ENCODE results near the gene GTF3C1. TPM values are rescaled to one million over a fixed set of nuclear protein-coding genes. Genes with fewer than 3 reads are reported as not detected.

The GTF3C1 gene
- total and polyA plus RNA-seq, 3 donors from 2014 or later = 85.7 to 154 (median 129) TPM

GRCh38 chr16:27558434-27558833 is 8.7 kb upstream of the GTF3C1 start:
- H3K27me3 ChIP-seq = no peaks in the 10 kb centered on the region
- 85 to 95% methylated on average over 3 of the region's 3 CpGs for WGBS, 2 donors
- no peaks in the 10 kb centered on the region for H3K36me3 ChIP-seq (ENCODE audit: low read depth, missing control alignments)
- no peaks in the 10 kb centered on the region for H3K9me3 ChIP-seq
- intact Hi-C loops (cut with DNase I; ENCODE audit: low total_unique reads) = no loop called here
- no peak for TF ChIP-seq CTCF (IDR thresholded peaks at IDR 0.05)
- TF ChIP-seq POLR2A (IDR thresholded peaks at IDR 0.05) = no peak
- no peaks in the 10 kb centered on the region for H3K4me1 ChIP-seq
- DNase-seq = no peak
- no peak overlapping the region for H3K4me3 ChIP-seq
- H3K27ac ChIP-seq = no peak overlapping the region

- DNase-seq = no peak
- TF ChIP-seq POLR2A (IDR thresholded peaks at IDR 0.05) (no peak), CTCF (IDR thresholded peaks at IDR 0.05) (no peak)
- H3K4me1 ChIP-seq = no peaks in the 10 kb centered on the region
Measured at GRCh38 chr16:27556471-27556870, 6.8 kb upstream of the GTF3C1 start.

GRCh38 chr16:27551036-27551435 is 1.3 kb upstream of the GTF3C1 start:
- no peak for TF ChIP-seq CTCF (IDR thresholded peaks at IDR 0.05)
- TF ChIP-seq POLR2A (IDR thresholded peaks at IDR 0.05) = no peak
- WGBS, 2 donors = 6 to 11% methylated on average over 1 of the region's 1 CpG
- no peak overlapping the region for H3K4me3 ChIP-seq

More at GRCh38 chr16:27556471-27556870, 6.8 kb upstream of the GTF3C1 start:
- no peaks in the 10 kb centered on the region for H3K27me3 ChIP-seq
- no peaks in the 10 kb centered on the region for H3K36me3 ChIP-seq (ENCODE audit: low read depth, missing control alignments)
- H3K9me3 ChIP-seq = no peaks in the 10 kb centered on the region
- WGBS, 2 donors = 83 to 93% methylated on average over 1 of the region's 1 CpG
- H3K4me3 ChIP-seq = no peak overlapping the region
- intact Hi-C loops (cut with DNase I; ENCODE audit: low total_unique reads) = no loop called here
- no peak overlapping the region for H3K27ac ChIP-seq

GRCh38 chr16:27550582-27550920 is 838 bp upstream of the GTF3C1 start:
- DNase-seq = no peak
- Histone ChIP-seq H3K36me3 (ENCODE audit: low read depth, missing control alignments) (no peaks in the 10 kb centered on the region), H3K4me3 (peak overlapping the region; percentile 77 to 80), H3K27ac (peak overlapping the region; percentile 50 to 53), H3K4me1 (peaks cover 24% of the 10 kb centered on the region), H3K27me3 (no peaks in the 10 kb centered on the region), H3K9me3 (no peaks in the 10 kb centered on the region)
- intact Hi-C loops (cut with DNase I; ENCODE audit: low total_unique reads) = no loop called here
- 20 to 22% methylated on average over 4 of the region's 4 CpGs for WGBS, 2 donors
- TF ChIP-seq POLR2A (IDR thresholded peaks at IDR 0.05) (no peak), CTCF (IDR thresholded peaks at IDR 0.05) (no peak)

More at GRCh38 chr16:27551036-27551435, 1.3 kb upstream of the GTF3C1 start:
- Histone ChIP-seq H3K27ac (no peak overlapping the region), H3K4me1 (peaks cover 24% of the 10 kb centered on the region), H3K27me3 (no peaks in the 10 kb centered on the region), H3K36me3 (ENCODE audit: low read depth, missing control alignments) (no peaks in the 10 kb centered on the region), H3K9me3 (no peaks in the 10 kb centered on the region)
- no peak for DNase-seq
- intact Hi-C loops (cut with DNase I; ENCODE audit: low total_unique reads) = no loop called here

- no peak for DNase-seq
- no peak for TF ChIP-seq POLR2A (IDR thresholded peaks at IDR 0.05)
- TF ChIP-seq CTCF (IDR thresholded peaks at IDR 0.05) = no peak
- H3K4me1 ChIP-seq = peaks cover 24% of the 10 kb centered on the region
- H3K27me3 ChIP-seq = no peaks in the 10 kb centered on the region
- WGBS, 2 donors = 0 to 4% methylated on average over 4 to 13 of the region's 21 CpGs
- peak overlapping the region; percentile 52 to 71 for H3K27ac ChIP-seq
- no peaks in the 10 kb centered on the region for H3K9me3 ChIP-seq
- intact Hi-C loops (cut with DNase I; ENCODE audit: low total_unique reads) = no loop called here
- H3K4me3 ChIP-seq = peak overlapping the region; percentile 77 to 80
- H3K36me3 ChIP-seq (ENCODE audit: low read depth, missing control alignments) = no peaks in the 10 kb centered on the region
Measured at GRCh38 chr16:27549464-27549745, 308 bp downstream of the GTF3C1 start.
